GM23338 (cell line): ENCODE data around the gene DCLK2.

Source experiments
- CREB1 ChIP-seq: fragments of 250-450 bp; sonication (Bioruptor Pico); IDR thresholded peaks from 2 replicates; pipeline ENCODE4 v1.5.0; 2020; ENCODE audit warnings: low read depth, mild to moderate bottlenecking, moderate library complexity
- EZH2 ChIP-seq: fragments of 200-600 bp; sonication (generic); IDR thresholded peaks from one replicate; pipeline ENCODE4 v1.8.0; 2017; ENCODE audit warnings: antibody characterized with exemption, mild to moderate bottlenecking, low read depth; ENCODE audit not compliant: unreplicated experiment
- EZH2phosphoT487 ChIP-seq: fragments of 200-600 bp; sonication (generic); IDR thresholded peaks from one replicate; pipeline ENCODE4 v1.8.1; 2018; ENCODE audit warnings: antibody characterized with exemption; ENCODE audit not compliant: unreplicated experiment
- POLR2AphosphoS5 ChIP-seq: IDR thresholded peaks from 2 replicates; pipeline ENCODE4 v1.6.1; 2016; ENCODE audit warnings: antibody characterized with exemption, low read depth
- REST ChIP-seq: IDR thresholded peaks from one replicate; pipeline ENCODE4 v1.6.1; 2018; ENCODE audit warnings: antibody characterized with exemption; ENCODE audit not compliant: unreplicated experiment
- ZNF331 ChIP-seq: fragments of 250-450 bp; sonication (Bioruptor Pico); IDR thresholded peaks from 2 replicates; pipeline ENCODE4 v1.5.0; 2020; ENCODE audit warnings: low read depth, mild to moderate bottlenecking, moderate library complexity
- ZNF462 ChIP-seq: fragments of 250-450 bp; sonication (Bioruptor Pico); IDR thresholded peaks from 2 replicates; pipeline ENCODE4 v1.5.0; 2020; ENCODE audit warnings: mild to moderate bottlenecking, moderate library complexity
- TF ChIP-seq, protein P1 (sequence below), 2 experiments: fragments of 200-600 bp in 1 of 2; sonication (generic) in 1 of 2; conservative IDR thresholded peaks; 2 replicates each; pipeline versions ENCODE4 v1.5.1 to v1.6.1; 2016 to 2017; ENCODE audit warnings: antibody characterized with exemption in 2 of 2, low read depth in 2 of 2, mild to moderate bottlenecking in 2 of 2, moderate library complexity in 1 of 2

DNA sequence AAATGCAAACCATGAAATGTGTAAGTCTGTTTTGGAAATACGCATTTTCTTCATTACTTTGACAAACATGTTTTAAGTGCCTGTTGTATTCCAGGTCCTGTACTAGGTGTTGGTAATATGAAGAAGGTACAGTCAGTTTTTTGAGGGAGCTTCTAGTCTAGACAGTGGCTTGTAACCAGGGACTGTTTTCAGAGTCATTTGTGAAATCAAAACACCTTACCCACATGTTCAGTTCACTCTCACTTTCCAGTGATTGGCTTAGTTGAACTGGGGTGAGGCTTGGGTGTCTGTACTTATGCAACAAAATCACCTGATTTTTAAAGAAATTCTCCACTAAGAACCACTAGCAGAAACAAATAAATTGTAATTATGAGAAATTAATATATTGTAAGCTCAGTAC, 16.4 kb downstream of the DCLK2 start:
- TF ChIP-seq, protein P1, sequence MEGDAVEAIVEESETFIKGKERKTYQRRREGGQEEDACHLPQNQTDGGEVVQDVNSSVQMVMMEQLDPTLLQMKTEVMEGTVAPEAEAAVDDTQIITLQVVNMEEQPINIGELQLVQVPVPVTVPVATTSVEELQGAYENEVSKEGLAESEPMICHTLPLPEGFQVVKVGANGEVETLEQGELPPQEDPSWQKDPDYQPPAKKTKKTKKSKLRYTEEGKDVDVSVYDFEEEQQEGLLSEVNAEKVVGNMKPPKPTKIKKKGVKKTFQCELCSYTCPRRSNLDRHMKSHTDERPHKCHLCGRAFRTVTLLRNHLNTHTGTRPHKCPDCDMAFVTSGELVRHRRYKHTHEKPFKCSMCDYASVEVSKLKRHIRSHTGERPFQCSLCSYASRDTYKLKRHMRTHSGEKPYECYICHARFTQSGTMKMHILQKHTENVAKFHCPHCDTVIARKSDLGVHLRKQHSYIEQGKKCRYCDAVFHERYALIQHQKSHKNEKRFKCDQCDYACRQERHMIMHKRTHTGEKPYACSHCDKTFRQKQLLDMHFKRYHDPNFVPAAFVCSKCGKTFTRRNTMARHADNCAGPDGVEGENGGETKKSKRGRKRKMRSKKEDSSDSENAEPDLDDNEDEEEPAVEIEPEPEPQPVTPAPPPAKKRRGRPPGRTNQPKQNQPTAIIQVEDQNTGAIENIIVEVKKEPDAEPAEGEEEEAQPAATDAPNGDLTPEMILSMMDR (conservative IDR thresholded peaks at IDR 0.05; ENCODE audit: low read depth in 2 of 2): no peak
- TF ChIP-seq ZNF331 (no peak), EZH2 (no peak), POLR2AphosphoS5 (no peak), REST (no peak), ZNF462 (no peak), EZH2phosphoT487 (no peak), CREB1 (CRISPR knock-in tag) (no peak)
